ENCODE data around the gene SRRM3.

DNA sequence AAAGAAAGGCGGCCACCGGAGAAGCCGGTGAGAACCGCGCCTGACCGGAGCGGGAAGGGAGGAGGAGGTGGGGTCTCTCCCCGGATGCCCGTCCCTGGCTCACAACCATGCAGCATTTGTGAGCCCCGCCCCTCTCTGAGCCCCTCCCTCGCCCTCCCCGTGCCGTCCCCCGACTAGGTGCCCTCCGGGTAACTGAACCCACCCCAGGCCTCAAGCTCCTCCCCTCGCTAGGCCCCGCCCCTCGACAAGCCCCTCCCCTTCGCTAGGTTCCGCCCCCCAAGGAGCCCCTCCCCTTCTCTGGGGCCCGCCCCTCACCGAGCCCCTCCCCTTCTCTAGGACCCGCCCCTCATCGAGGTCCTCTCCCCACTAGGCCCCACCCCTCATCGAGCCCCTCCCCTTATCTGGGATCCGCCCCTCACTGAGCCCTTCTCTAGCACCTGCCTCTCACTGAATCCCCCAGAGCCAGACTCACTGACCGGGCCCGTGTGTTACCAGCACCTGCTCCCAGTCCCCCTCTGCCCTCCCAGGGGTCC is 58.5 kb downstream of the SRRM3 start:
- TF ChIP-seq POLR2A (IDR thresholded peaks at IDR 0.05; ENCODE audit: extremely low read depth, insufficient read length), result no peak
- TF ChIP-seq CTCF (IDR thresholded peaks at IDR 0.05; ENCODE audit: low read depth, low read length), result no peak
- TF ChIP-seq, protein P1, sequence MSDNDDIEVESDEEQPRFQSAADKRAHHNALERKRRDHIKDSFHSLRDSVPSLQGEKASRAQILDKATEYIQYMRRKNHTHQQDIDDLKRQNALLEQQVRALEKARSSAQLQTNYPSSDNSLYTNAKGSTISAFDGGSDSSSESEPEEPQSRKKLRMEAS (IDR thresholded peaks at IDR 0.05; ENCODE audit: low read depth, low read length), result no peak

Data from NB4 (cell line).